Measurements from ENCODE around the gene FAU. TPM values are rescaled to one million over a fixed set of nuclear protein-coding genes. Genes with fewer than 3 reads are reported as not detected.
A peak's percentile ranks its signal among the peaks of the same experiment; 100 is the strongest.

Gene FAU
- total RNA-seq, 1 experiment from 2014 or later = 1,001 TPM

GRCh38 chr11:65077451-65077850 lies 44.5 kb downstream of the FAU start:
- in situ Hi-C loops (cut with HindIII; ENCODE audit: low pct_unique_long_range_greater_than_20kb, low sequenced_read_pairs) = no loop called here
- peaks cover 20% of the 10 kb centered on the region for H3K4me1 ChIP-seq (ENCODE audit: control insufficient read depth, insufficient read depth, low read length)
- intact Hi-C loops (cut with micrococcal nuclease; ENCODE audit: unreplicated experiment) = no loop called here
- H3K9me3 ChIP-seq (ENCODE audit: control insufficient read depth, insufficient read depth, low read depth, low read length) = no peaks in the 10 kb centered on the region
- no TSS peak for BruUV-seq (replicated peaks)
- POLR2A ChIA-PET = no interaction called here
- CTCF ChIA-PET = interaction anchor here (0.6 kb wide), 1 partner anchor 239 kb away, joined by 3 read pairs; no protein-coding TSS in a partner anchor
- H3K4me3 ChIP-seq (ENCODE audit: low read depth in 2 of 2, low read length in 2 of 2) = no peak overlapping the region
- no peaks in the 10 kb centered on the region for H3K27me3 ChIP-seq (ENCODE audit: control insufficient read depth, insufficient read depth, low read length)
- ATAC-seq (0 out of 2 replicates have a peak, but pooled peaks have one; percentile 20), DNase-seq (ENCODE audit: low read depth, low spot score) (no peak)
- peak overlapping the region; percentile 41 for H3K27ac ChIP-seq (ENCODE audit: low read length)
- peaks cover 5% of the 10 kb centered on the region; the same call in 1 of the 2 replicates for H3K36me3 ChIP-seq (ENCODE audit: control insufficient read depth, insufficient read depth, low read length)
- TF ChIP-seq REST (IDR thresholded peaks at IDR 0.05; ENCODE audit: insufficient read depth in 1 of 2, low read depth in 2 of 2, low read length in 1 of 2) (no peak), SIN3A (IDR thresholded peaks at IDR 0.05; ENCODE audit: borderline replicate concordance, insufficient read depth, low read depth, low read length) (no peak), POLR2AphosphoS5 (IDR thresholded peaks at IDR 0.05; ENCODE audit: low read depth, low read length) (no peak), TCF7L2 (IDR thresholded peaks at IDR 0.05; ENCODE audit: low read depth, low read length) (no peak)

- Histone ChIP-seq H3K27me3 (ENCODE audit: control insufficient read depth, insufficient read depth, low read length) (no peaks in the 10 kb centered on the region), H3K4me3 (ENCODE audit: low read depth in 2 of 2, low read length in 2 of 2) (no peak overlapping the region), H3K36me3 (ENCODE audit: control insufficient read depth, insufficient read depth, low read length) (no peaks in the 10 kb centered on the region), H3K4me1 (ENCODE audit: control insufficient read depth, insufficient read depth, low read length) (peaks cover under 1% of the 10 kb centered on the region; the same call in 1 of the 2 replicates), H3K27ac (ENCODE audit: low read length) (no peak overlapping the region), H3K9me3 (ENCODE audit: control insufficient read depth, insufficient read depth, low read depth, low read length) (no peaks in the 10 kb centered on the region)
- no peak for TF ChIP-seq CTCF (IDR thresholded peaks at IDR 0.05)
- no peak for TF ChIP-seq SIN3A (IDR thresholded peaks at IDR 0.05; ENCODE audit: borderline replicate concordance, insufficient read depth, low read depth, low read length)
- no peak for TF ChIP-seq TCF7L2 (IDR thresholded peaks at IDR 0.05; ENCODE audit: low read depth, low read length)
- no peak for TF ChIP-seq REST (IDR thresholded peaks at IDR 0.05; ENCODE audit: insufficient read depth in 1 of 2, low read depth in 2 of 2, low read length in 1 of 2)
- intact Hi-C loops (cut with micrococcal nuclease; ENCODE audit: unreplicated experiment) (no loop called here), in situ Hi-C loops (cut with HindIII; ENCODE audit: low pct_unique_long_range_greater_than_20kb, low sequenced_read_pairs) (no loop called here)
- no TSS peak for BruUV-seq (replicated peaks)
- DNase-seq (ENCODE audit: low read depth, low spot score) (no peak), ATAC-seq (no peak)
- ChIA-PET POLR2A (no interaction called here), CTCF (no interaction called here)
These were observed 49.3 kb downstream of the FAU start for GRCh38 chr11:65072631-65072966.

Data from Panc1 (cell line).